HCT116 (cell line): ENCODE measurements around the gene C2CD2.

Experiments
- ELF1 ChIP-seq: IDR thresholded peaks from 2 replicates; pipeline ENCODE4 v1.6.1; 2012; ENCODE audit warnings: low read depth, borderline replicate concordance
- EZH2 ChIP-seq: fragments of 200-600 bp; sonication (generic); IDR thresholded peaks from 2 replicates; pipeline ENCODE4 v1.6.1; 2017; ENCODE audit warnings: antibody characterized with exemption, mixed run types
- EZH2phosphoT487 ChIP-seq: fragments of 200-600 bp; IDR thresholded peaks from 2 replicates; pipeline ENCODE4 v1.6.1; 2018; ENCODE audit warnings: antibody characterized with exemption, borderline replicate concordance
- FOSL1 ChIP-seq: IDR thresholded peaks from 2 replicates; pipeline ENCODE4 v1.6.1; 2012; ENCODE audit warnings: low read depth
- JUND ChIP-seq: IDR thresholded peaks from 2 replicates; pipeline ENCODE4 v1.6.1; 2012
- POLR2A ChIP-seq: IDR thresholded peaks from 2 replicates; pipeline ENCODE4 v1.7.0; 2011; ENCODE audit warnings: borderline replicate concordance; ENCODE audit not compliant: insufficient read depth, insufficient read length; ENCODE audit errors: extremely low read depth
- POLR2AphosphoS5 ChIP-seq: IDR thresholded peaks from 2 replicates; pipeline ENCODE4 v1.6.1; 2011; ENCODE audit warnings: mild to moderate bottlenecking, low read depth, low read length, moderate library complexity
- SIN3A ChIP-seq: IDR thresholded peaks from 2 replicates; pipeline ENCODE4 v1.6.1; 2012; ENCODE audit warnings: low read depth
- YY1 ChIP-seq: IDR thresholded peaks from 2 replicates; pipeline ENCODE4 v1.6.1; 2011; ENCODE audit warnings: low read length, low read depth, moderate library complexity, mild to moderate bottlenecking; ENCODE audit not compliant: insufficient replicate concordance; ENCODE audit errors: extremely low read depth
- TF ChIP-seq, protein P1 (sequence below), 3 experiments: fragments of 200-600 bp in 1 of 3; sonication (generic) in 1 of 3; IDR thresholded peaks in 2 of 3; conservative IDR thresholded peaks in 1 of 3; 2 replicates each; pipeline ENCODE4 v1.5.1; 2012 to 2017; ENCODE audit warnings: low read depth in 2 of 3, low read length in 2 of 3, antibody characterized with exemption in 1 of 3, borderline replicate concordance in 1 of 3, control low read depth in 1 of 3, mild to moderate bottlenecking in 1 of 3, mixed read lengths in 1 of 3, mixed run types in 1 of 3, moderate library complexity in 1 of 3; ENCODE audit not compliant: insufficient read depth in 1 of 3
- TF ChIP-seq, protein P2 (sequence below): IDR thresholded peaks from 2 replicates; pipeline ENCODE4 v1.6.1; 2012
- TF ChIP-seq, protein P3 (sequence below): IDR thresholded peaks from 2 replicates; pipeline ENCODE4 v1.6.1; 2012

DNA sequence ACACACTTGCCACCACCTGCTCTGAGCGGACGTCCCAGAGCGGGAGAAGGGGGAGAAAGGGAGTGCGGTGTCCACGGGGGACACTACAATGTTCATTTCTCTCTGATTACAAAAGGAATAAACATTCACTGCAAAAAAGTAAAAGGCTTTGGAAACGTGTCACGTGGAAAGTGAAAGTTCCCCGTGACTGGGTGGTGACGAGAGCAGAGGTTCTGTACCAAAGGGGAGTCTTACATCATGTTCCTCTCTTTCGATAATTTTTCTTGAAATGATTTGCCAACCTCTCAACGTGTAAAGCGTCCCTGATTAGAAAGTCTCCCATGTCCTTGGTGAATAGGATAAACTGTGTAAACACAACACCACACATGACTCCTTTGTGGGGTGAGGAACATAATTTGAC, 52.7 kb downstream of the C2CD2 start:
- TF ChIP-seq POLR2AphosphoS5: no peak
- no peak for TF ChIP-seq SIN3A
- TF ChIP-seq YY1: no peak
- TF ChIP-seq EZH2phosphoT487: no peak
- no peak for TF ChIP-seq POLR2A
- TF ChIP-seq, protein P1, sequence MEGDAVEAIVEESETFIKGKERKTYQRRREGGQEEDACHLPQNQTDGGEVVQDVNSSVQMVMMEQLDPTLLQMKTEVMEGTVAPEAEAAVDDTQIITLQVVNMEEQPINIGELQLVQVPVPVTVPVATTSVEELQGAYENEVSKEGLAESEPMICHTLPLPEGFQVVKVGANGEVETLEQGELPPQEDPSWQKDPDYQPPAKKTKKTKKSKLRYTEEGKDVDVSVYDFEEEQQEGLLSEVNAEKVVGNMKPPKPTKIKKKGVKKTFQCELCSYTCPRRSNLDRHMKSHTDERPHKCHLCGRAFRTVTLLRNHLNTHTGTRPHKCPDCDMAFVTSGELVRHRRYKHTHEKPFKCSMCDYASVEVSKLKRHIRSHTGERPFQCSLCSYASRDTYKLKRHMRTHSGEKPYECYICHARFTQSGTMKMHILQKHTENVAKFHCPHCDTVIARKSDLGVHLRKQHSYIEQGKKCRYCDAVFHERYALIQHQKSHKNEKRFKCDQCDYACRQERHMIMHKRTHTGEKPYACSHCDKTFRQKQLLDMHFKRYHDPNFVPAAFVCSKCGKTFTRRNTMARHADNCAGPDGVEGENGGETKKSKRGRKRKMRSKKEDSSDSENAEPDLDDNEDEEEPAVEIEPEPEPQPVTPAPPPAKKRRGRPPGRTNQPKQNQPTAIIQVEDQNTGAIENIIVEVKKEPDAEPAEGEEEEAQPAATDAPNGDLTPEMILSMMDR (IDR thresholded peaks at IDR 0.05 in 2 of 3, conservative IDR thresholded peaks at IDR 0.05 in 1 of 3; ENCODE audit: borderline replicate concordance in 1 of 3, insufficient read depth in 1 of 3, low read depth in 2 of 3, low read length in 2 of 3): no peak
- TF ChIP-seq JUND: no peak
- TF ChIP-seq, protein P2, sequence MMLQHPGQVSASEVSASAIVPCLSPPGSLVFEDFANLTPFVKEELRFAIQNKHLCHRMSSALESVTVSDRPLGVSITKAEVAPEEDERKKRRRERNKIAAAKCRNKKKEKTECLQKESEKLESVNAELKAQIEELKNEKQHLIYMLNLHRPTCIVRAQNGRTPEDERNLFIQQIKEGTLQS: no peak
- no peak for TF ChIP-seq EZH2
- TF ChIP-seq, protein P3, sequence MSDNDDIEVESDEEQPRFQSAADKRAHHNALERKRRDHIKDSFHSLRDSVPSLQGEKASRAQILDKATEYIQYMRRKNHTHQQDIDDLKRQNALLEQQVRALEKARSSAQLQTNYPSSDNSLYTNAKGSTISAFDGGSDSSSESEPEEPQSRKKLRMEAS: no peak
- TF ChIP-seq ELF1: no peak
- no peak for TF ChIP-seq FOSL1
